Right lobe of liver (tissue), 4 donors: ENCODE results near the gene HCAR2.

ENCODE experiments used
- CTCF ChIP-seq, 4 donors: fragments of 200-600 bp in 3 of 4; fragments of 450-650 bp in 1 of 4; IDR thresholded peaks; one replicate each; pipeline versions ENCODE4 v1.5.1 to v1.8.0; 2016 to 2022; ENCODE audit warnings: antibody characterized with exemption in 4 of 4, mild to moderate bottlenecking in 2 of 4
- POLR2A ChIP-seq: fragments of 450-650 bp; IDR thresholded peaks from one replicate; pipeline ENCODE4 v1.6.1; 2017; ENCODE audit warnings: antibody characterized with exemption, mild to moderate bottlenecking
- donor health status: DM: no; HTN: no; CAD: no.
- donor health status: DM: no; HTN: no; CAD: no.
- donor health status: DM: no; HTN: yes; CAD: no.

GRCh38 chr12:122747224-122748135 lies 44.3 kb upstream of the HCAR2 start:
- no peak for TF ChIP-seq CTCF (IDR thresholded peaks at IDR 0.05)
- no peak for TF ChIP-seq POLR2A
